ENCODE measurements around the gene HNF4A. TPM values are rescaled to one million over a fixed set of nuclear protein-coding genes. Genes with fewer than 3 reads are reported as not detected.
A peak's percentile ranks its signal among the peaks of the same experiment; 100 is the strongest.

The HNF4A gene
- total and polyA plus RNA-seq, 2 of the 13 experiments (the other 11 are each of a cell fraction or from before 2014, with no cell fraction given), result 80.9 to 169 TPM

GRCh38 chr20:44394702-44395460 lies 39.4 kb downstream of the HNF4A start (continued):
- TF ChIP-seq RARA (CRISPR knock-in tag; IDR thresholded peaks at IDR 0.05), result peak; percentile 99
- TF ChIP-seq PBX2 (CRISPR knock-in tag; IDR thresholded peaks at IDR 0.05), result peak; percentile 50
- peak; percentile 38; the same call in 1 of the 2 replicates for TF ChIP-seq ERF (CRISPR knock-in tag; IDR thresholded peaks at IDR 0.05)
- peak; percentile 58 for TF ChIP-seq DPF2 (CRISPR knock-in tag; IDR thresholded peaks at IDR 0.05; ENCODE audit: borderline replicate concordance, low read depth)
- TF ChIP-seq DMAP1 (CRISPR knock-in tag; IDR thresholded peaks at IDR 0.05), result peak; percentile 94
- TF ChIP-seq TEF (CRISPR knock-in tag; IDR thresholded peaks at IDR 0.05), result peak; percentile 100
- TF ChIP-seq ZNF3 (CRISPR knock-in tag; IDR thresholded peaks at IDR 0.05), result peak; percentile 77
- no peak; the same call in 1 of the 2 replicates for TF ChIP-seq ZNF776 (CRISPR knock-in tag; IDR thresholded peaks at IDR 0.05)
- no peak for TF ChIP-seq MBNL3 (CRISPR knock-in tag; conservative IDR thresholded peaks at IDR 0.05)
- TF ChIP-seq ZNF136 (CRISPR knock-in tag; IDR thresholded peaks at IDR 0.05; ENCODE audit: low read depth), result peak; percentile 99
- peak; percentile 51; the same call in 1 of the 2 replicates for TF ChIP-seq ZSCAN9 (CRISPR knock-in tag; IDR thresholded peaks at IDR 0.05; ENCODE audit: borderline replicate concordance)
- TF ChIP-seq ZNF570 (CRISPR knock-in tag; IDR thresholded peaks at IDR 0.05; ENCODE audit: borderline replicate concordance), result 0 out of 2 replicates have a peak, but pooled peaks have one; percentile 90
- no peak for TF ChIP-seq NR3C1 (CRISPR knock-in tag; IDR thresholded peaks at IDR 0.05)
- TF ChIP-seq PRDM15 (CRISPR knock-in tag; IDR thresholded peaks at IDR 0.05), result no peak; the same call in 1 of the 2 replicates
- no peak; the same call in 1 of the 2 replicates for TF ChIP-seq TCF7 (IDR thresholded peaks at IDR 0.05; ENCODE audit: low read depth)
- peak; percentile 98 for TF ChIP-seq ZNF770 (CRISPR knock-in tag; IDR thresholded peaks at IDR 0.05)
- TF ChIP-seq ATAD3A (CRISPR knock-in tag; IDR thresholded peaks at IDR 0.05), result no peak
- TF ChIP-seq ZNF652 (CRISPR knock-in tag; IDR thresholded peaks at IDR 0.05; ENCODE audit: borderline replicate concordance, low read depth), result no peak
- TF ChIP-seq ZBTB37 (CRISPR knock-in tag; IDR thresholded peaks at IDR 0.05), result peak; percentile 78; the same call in 1 of the 2 replicates
- TF ChIP-seq ZNF564 (CRISPR knock-in tag; IDR thresholded peaks at IDR 0.05), result peak; percentile 95
- TF ChIP-seq ZNF543 (CRISPR knock-in tag; IDR thresholded peaks at IDR 0.05), result peak; percentile 93
- TF ChIP-seq MLLT10 (CRISPR knock-in tag; IDR thresholded peaks at IDR 0.05), result peak; percentile 80; the same call in 1 of the 2 replicates
